GM23338 (cell line): ENCODE results near the gene MGME1. TPM values are rescaled to one million over a fixed set of nuclear protein-coding genes. Genes with fewer than 3 reads are reported as not detected.
A peak's percentile ranks its signal among the peaks of the same experiment; 100 is the strongest.

Experiments used
- ATAC-seq: fragments of 200-7000 bp; cut with Tn5 transposase; 3 replicates; pipeline ENCODE4 v1.9.1; 2020
- DNase-seq: peaks from one replicate; pipeline ENCODE4 v3.0.0-alpha.2; 2015; ENCODE audit warnings: low spot score
- H2AFZ ChIP-seq: fragments of 200-600 bp; sonication (generic); 2 replicates; pipeline ENCODE4 v1.8.0; 2016; ENCODE audit warnings: antibody characterized with exemption, mild to moderate bottlenecking, moderate library complexity
- H3F3A ChIP-seq: fragments of 200-600 bp; sonication (generic); replicated peaks from 2 replicates; pipeline ENCODE4 v1.8.0; 2017; ENCODE audit warnings: antibody characterized with exemption, mixed run types, low read depth
- H3K27ac ChIP-seq: fragments of 200-600 bp; sonication (generic); 2 replicates; pipeline ENCODE4 v1.6.1; 2016; ENCODE audit warnings: low read depth
- H3K27me3 ChIP-seq: fragments of 200-600 bp; sonication (generic); 2 replicates; pipeline ENCODE4 v1.8.0; 2016; ENCODE audit warnings: mild to moderate bottlenecking, mixed run types, moderate library complexity; ENCODE audit not compliant: insufficient read depth
- H3K36me3 ChIP-seq: fragments of 200-600 bp; sonication (generic); 2 replicates; pipeline ENCODE4 v1.8.0; 2016; ENCODE audit warnings: mild to moderate bottlenecking; ENCODE audit not compliant: insufficient read depth
- H3K4me1 ChIP-seq: fragments of 200-600 bp; sonication (generic); 2 replicates; pipeline ENCODE4 v1.8.0; 2016; ENCODE audit warnings: mild to moderate bottlenecking, moderate library complexity; ENCODE audit not compliant: insufficient read depth
- H3K4me2 ChIP-seq: fragments of 200-600 bp; sonication (generic); 2 replicates; pipeline ENCODE4 v1.7.1; 2017; ENCODE audit warnings: mixed run types
- H3K4me3 ChIP-seq: fragments of 200-600 bp; sonication (generic); 2 replicates; pipeline ENCODE4 v1.6.1; 2016; ENCODE audit warnings: mixed run types
- H3K79me2 ChIP-seq: fragments of 200-600 bp; sonication (generic); replicated peaks from 2 replicates; pipeline ENCODE4 v1.8.0; 2017; ENCODE audit warnings: mild to moderate bottlenecking; ENCODE audit not compliant: insufficient read depth
- H3K9me2 ChIP-seq: fragments of 200-600 bp; sonication (generic); 2 replicates; pipeline ENCODE4 v1.8.0; 2017; ENCODE audit not compliant: insufficient read depth
- H4K20me1 ChIP-seq: fragments of 200-600 bp; sonication (generic); replicated peaks from 2 replicates; pipeline ENCODE4 v1.8.0; 2017; ENCODE audit warnings: mild to moderate bottlenecking; ENCODE audit not compliant: insufficient read depth
- H3K27ac Mint-ChIP-seq: 2 replicates; pipeline ENCODE4 v1.8.0; 2020; ENCODE audit warnings: inconsistent platforms, mild to moderate bottlenecking, moderate library complexity, mixed read lengths
- H3K27me3 Mint-ChIP-seq: 3 replicates; pipeline ENCODE4 v1.8.0; 2022; ENCODE audit warnings: low read depth, mild to moderate bottlenecking, moderate library complexity, mixed read lengths, inconsistent platforms; ENCODE audit not compliant: insufficient read depth, poor library complexity
- H3K36me3 Mint-ChIP-seq: 3 replicates; pipeline ENCODE4 v1.8.0; 2021; ENCODE audit warnings: low read depth, mild to moderate bottlenecking, inconsistent platforms, moderate library complexity, mixed read lengths
- H3K4me1 Mint-ChIP-seq: 3 replicates; pipeline ENCODE4 v1.8.0; 2020; ENCODE audit warnings: mild to moderate bottlenecking, inconsistent platforms, mixed read lengths
- H3K4me3 Mint-ChIP-seq: 3 replicates; pipeline ENCODE4 v1.8.0; 2021; ENCODE audit warnings: moderate library complexity, mild to moderate bottlenecking, inconsistent platforms, mixed read lengths
- H3K9me3 Mint-ChIP-seq: 3 replicates; pipeline ENCODE4 v1.8.0; 2020; ENCODE audit warnings: moderate library complexity, mild to moderate bottlenecking, inconsistent platforms, mixed read lengths
- EZH2phosphoT487 ChIP-seq: fragments of 200-600 bp; sonication (generic); IDR thresholded peaks from one replicate; pipeline ENCODE4 v1.8.1; 2018; ENCODE audit warnings: antibody characterized with exemption; ENCODE audit not compliant: unreplicated experiment
- NANOG ChIP-seq: IDR thresholded peaks from 2 replicates; pipeline ENCODE4 v1.6.1; 2016; ENCODE audit warnings: antibody characterized with exemption, borderline replicate concordance
- ZNF114 ChIP-seq: fragments of 250-450 bp; sonication (Bioruptor Pico); IDR thresholded peaks from 2 replicates; pipeline ENCODE4 v1.5.0; 2020; ENCODE audit warnings: mild to moderate bottlenecking, moderate library complexity
- ZNF331 ChIP-seq: fragments of 250-450 bp; sonication (Bioruptor Pico); IDR thresholded peaks from 2 replicates; pipeline ENCODE4 v1.5.0; 2020; ENCODE audit warnings: low read depth, mild to moderate bottlenecking, moderate library complexity
- polyA plus RNA-seq: library from polyadenylated mRNA; unstranded; fragments of >200 nt; fragmentation: Nextera tagmentation; extraction: Ambion mirVana; gene quantifications from 2 replicates; pipeline ENCODE4 v1.2.1, GENCODE V29; 2016
- total RNA-seq: library from RNA; depleted of rRNA; stranded (reverse); fragments of >200 nt; shearing (Covaris generic); gene quantifications from 2 replicates; pipeline ENCODE4 v1.2.3, GENCODE V29; 2014
- TF ChIP-seq, protein P1 (sequence below): fragments of 250-450 bp; sonication (Bioruptor Pico); IDR thresholded peaks from 2 replicates; pipeline ENCODE4 v1.5.0; 2020; ENCODE audit warnings: mild to moderate bottlenecking, moderate library complexity
- TF ChIP-seq, protein P2 (sequence below), 2 experiments: fragments of 200-600 bp in 1 of 2; sonication (generic) in 1 of 2; conservative IDR thresholded peaks; 2 replicates each; pipeline versions ENCODE4 v1.5.1 to v1.6.1; 2016 to 2017; ENCODE audit warnings: antibody characterized with exemption in 2 of 2, low read depth in 2 of 2, mild to moderate bottlenecking in 2 of 2, moderate library complexity in 1 of 2
- TF ChIP-seq, protein P3 (sequence below): IDR thresholded peaks from 2 replicates; pipeline ENCODE4 v1.6.1; 2016; ENCODE audit warnings: antibody characterized with exemption

MGME1 gene
- total and polyA plus RNA-seq, 2 experiments from 2014 or later, result 43.1 to 56.9 TPM

DNA sequence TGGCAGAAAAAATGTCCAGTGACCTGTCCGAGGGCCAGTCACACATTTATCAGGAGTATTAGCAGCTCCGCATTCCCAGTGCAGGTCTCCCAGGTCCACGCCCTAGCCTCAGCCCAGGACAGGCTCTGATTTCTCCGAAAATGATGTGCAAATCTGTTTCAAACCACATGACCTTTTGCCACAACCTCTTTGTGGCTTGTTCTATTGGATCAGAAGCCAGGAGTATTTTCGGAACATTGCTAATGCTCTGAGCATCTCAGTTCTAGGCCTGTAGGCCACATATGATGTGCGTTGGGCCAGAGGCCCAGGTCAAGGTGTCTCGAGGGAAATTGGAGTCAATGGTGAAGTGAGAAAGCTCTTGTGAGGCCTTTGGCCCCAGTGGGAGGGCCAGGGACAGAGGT is 40.6 kb upstream of the MGME1 start:
- Mint-ChIP-seq H3K27me3 (peaks cover 6% of the 10 kb centered on the region), H3K36me3 (peaks cover 4% of the 10 kb centered on the region; the same call in 1 of the 3 replicates), H3K9me3 (peaks cover 4% of the 10 kb centered on the region), H3K27ac (no peak overlapping the region), H3K4me1 (peaks cover 8% of the 10 kb centered on the region), H3K4me3 (no peak overlapping the region)
- no peaks in the 10 kb centered on the region for H4K20me1 ChIP-seq
- TF ChIP-seq EZH2phosphoT487, result no peak
- no peaks in the 10 kb centered on the region for H3K27me3 ChIP-seq
- no peak overlapping the region for H3K4me3 ChIP-seq
- no peak for ATAC-seq
- H2AFZ ChIP-seq, result no peak overlapping the region
- peaks cover 5% of the 10 kb centered on the region; the same call in 1 of the 2 replicates for H3K9me2 ChIP-seq
- H3K4me2 ChIP-seq, result no peak overlapping the region
- no peaks in the 10 kb centered on the region for H3K4me1 ChIP-seq
- no peaks in the 10 kb centered on the region for H3K36me3 ChIP-seq
- no peaks in the 10 kb centered on the region for H3F3A ChIP-seq
- no peaks in the 10 kb centered on the region for H3K79me2 ChIP-seq
- DNase-seq, result no peak
- no peak overlapping the region for H3K27ac ChIP-seq

DNA sequence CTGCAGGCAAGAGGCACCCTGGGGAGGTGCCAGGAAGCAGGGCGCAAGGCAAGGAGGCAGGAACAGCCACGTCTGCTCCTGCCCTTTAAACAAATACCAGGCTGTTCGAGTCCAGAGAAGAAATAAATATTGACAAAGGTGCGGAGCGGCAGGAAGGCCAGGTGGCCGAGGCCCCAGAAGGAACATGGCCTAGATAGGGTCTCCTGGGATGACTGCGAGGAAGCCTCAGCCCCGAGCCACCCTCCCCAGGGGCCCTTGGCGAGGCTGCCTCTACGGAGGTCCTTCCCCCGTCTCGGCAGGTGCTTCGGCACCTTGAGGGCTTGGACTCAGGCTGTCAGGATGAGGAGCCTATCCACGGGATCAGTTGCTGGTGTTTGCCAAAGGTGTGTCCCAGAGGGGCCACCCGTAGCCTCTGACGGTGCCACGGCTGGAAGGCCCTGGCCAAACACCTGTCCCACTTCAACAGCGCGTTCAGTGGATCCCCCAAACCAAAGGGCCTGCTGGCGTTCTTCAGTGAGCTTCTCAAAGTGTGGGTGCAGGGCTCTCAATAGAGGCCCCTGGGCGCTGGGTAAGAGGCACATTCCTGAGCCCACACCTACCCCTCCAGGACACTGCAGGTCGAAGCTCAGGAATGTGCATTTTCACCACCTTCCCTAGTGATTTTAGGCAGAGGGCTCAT is 40.0 kb upstream of the MGME1 start:
- no peaks in the 10 kb centered on the region for H4K20me1 ChIP-seq
- Mint-ChIP-seq H3K9me3 (peaks cover 4% of the 10 kb centered on the region), H3K27me3 (peaks cover 6% of the 10 kb centered on the region), H3K4me3 (no peak overlapping the region), H3K36me3 (peaks cover 4% of the 10 kb centered on the region; the same call in 1 of the 3 replicates), H3K27ac (no peak overlapping the region), H3K4me1 (peaks cover 13% of the 10 kb centered on the region)
- peak; percentile 80 for ATAC-seq
- no peak for TF ChIP-seq NANOG
- TF ChIP-seq, protein P1, sequence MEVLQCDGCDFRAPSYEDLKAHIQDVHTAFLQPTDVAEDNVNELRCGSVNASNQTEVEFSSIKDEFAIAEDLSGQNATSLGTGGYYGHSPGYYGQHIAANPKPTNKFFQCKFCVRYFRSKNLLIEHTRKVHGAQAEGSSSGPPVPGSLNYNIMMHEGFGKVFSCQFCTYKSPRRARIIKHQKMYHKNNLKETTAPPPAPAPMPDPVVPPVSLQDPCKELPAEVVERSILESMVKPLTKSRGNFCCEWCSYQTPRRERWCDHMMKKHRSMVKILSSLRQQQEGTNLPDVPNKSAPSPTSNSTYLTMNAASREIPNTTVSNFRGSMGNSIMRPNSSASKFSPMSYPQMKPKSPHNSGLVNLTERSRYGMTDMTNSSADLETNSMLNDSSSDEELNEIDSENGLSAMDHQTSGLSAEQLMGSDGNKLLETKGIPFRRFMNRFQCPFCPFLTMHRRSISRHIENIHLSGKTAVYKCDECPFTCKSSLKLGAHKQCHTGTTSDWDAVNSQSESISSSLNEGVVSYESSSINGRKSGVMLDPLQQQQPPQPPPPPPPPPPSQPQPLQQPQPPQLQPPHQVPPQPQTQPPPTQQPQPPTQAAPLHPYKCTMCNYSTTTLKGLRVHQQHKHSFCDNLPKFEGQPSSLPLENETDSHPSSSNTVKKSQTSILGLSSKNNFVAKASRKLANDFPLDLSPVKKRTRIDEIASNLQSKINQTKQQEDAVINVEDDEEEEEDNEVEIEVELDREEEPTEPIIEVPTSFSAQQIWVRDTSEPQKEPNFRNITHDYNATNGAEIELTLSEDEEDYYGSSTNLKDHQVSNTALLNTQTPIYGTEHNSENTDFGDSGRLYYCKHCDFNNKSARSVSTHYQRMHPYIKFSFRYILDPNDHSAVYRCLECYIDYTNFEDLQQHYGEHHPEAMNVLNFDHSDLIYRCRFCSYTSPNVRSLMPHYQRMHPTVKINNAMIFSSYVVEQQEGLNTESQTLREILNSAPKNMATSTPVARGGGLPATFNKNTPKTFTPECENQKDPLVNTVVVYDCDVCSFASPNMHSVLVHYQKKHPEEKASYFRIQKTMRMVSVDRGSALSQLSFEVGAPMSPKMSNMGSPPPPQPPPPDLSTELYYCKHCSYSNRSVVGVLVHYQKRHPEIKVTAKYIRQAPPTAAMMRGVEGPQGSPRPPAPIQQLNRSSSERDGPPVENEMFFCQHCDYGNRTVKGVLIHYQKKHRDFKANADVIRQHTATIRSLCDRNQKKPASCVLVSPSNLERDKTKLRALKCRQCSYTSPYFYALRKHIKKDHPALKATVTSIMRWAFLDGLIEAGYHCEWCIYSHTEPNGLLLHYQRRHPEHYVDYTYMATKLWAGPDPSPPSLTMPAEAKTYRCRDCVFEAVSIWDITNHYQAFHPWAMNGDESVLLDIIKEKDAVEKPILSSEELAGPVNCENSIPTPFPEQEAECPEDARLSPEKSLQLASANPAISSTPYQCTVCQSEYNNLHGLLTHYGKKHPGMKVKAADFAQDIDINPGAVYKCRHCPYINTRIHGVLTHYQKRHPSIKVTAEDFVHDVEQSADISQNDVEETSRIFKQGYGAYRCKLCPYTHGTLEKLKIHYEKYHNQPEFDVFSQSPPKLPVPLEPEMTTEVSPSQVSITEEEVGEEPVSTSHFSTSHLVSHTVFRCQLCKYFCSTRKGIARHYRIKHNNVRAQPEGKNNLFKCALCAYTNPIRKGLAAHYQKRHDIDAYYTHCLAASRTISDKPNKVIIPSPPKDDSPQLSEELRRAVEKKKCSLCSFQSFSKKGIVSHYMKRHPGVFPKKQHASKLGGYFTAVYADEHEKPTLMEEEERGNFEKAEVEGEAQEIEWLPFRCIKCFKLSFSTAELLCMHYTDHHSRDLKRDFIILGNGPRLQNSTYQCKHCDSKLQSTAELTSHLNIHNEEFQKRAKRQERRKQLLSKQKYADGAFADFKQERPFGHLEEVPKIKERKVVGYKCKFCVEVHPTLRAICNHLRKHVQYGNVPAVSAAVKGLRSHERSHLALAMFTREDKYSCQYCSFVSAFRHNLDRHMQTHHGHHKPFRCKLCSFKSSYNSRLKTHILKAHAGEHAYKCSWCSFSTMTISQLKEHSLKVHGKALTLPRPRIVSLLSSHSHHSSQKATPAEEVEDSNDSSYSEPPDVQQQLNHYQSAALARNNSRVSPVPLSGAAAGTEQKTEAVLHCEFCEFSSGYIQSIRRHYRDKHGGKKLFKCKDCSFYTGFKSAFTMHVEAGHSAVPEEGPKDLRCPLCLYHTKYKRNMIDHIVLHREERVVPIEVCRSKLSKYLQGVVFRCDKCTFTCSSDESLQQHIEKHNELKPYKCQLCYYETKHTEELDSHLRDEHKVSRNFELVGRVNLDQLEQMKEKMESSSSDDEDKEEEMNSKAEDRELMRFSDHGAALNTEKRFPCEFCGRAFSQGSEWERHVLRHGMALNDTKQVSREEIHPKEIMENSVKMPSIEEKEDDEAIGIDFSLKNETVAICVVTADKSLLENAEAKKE, result no peak
- TF ChIP-seq ZNF331 (CRISPR knock-in tag), result no peak
- TF ChIP-seq, protein P2, sequence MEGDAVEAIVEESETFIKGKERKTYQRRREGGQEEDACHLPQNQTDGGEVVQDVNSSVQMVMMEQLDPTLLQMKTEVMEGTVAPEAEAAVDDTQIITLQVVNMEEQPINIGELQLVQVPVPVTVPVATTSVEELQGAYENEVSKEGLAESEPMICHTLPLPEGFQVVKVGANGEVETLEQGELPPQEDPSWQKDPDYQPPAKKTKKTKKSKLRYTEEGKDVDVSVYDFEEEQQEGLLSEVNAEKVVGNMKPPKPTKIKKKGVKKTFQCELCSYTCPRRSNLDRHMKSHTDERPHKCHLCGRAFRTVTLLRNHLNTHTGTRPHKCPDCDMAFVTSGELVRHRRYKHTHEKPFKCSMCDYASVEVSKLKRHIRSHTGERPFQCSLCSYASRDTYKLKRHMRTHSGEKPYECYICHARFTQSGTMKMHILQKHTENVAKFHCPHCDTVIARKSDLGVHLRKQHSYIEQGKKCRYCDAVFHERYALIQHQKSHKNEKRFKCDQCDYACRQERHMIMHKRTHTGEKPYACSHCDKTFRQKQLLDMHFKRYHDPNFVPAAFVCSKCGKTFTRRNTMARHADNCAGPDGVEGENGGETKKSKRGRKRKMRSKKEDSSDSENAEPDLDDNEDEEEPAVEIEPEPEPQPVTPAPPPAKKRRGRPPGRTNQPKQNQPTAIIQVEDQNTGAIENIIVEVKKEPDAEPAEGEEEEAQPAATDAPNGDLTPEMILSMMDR (conservative IDR thresholded peaks at IDR 0.05; ENCODE audit: low read depth in 2 of 2), result peak in 1 of 2 experiments; percentile 16; a peak in 1 of 4 replicates
- TF ChIP-seq, protein P3, sequence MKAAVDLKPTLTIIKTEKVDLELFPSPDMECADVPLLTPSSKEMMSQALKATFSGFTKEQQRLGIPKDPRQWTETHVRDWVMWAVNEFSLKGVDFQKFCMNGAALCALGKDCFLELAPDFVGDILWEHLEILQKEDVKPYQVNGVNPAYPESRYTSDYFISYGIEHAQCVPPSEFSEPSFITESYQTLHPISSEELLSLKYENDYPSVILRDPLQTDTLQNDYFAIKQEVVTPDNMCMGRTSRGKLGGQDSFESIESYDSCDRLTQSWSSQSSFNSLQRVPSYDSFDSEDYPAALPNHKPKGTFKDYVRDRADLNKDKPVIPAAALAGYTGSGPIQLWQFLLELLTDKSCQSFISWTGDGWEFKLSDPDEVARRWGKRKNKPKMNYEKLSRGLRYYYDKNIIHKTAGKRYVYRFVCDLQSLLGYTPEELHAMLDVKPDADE, result no peak
- TF ChIP-seq ZNF114 (CRISPR knock-in tag), result no peak
- H3F3A ChIP-seq, result no peaks in the 10 kb centered on the region; the same call in 1 of the 2 replicates
- H3K9me2 ChIP-seq, result peaks cover 5% of the 10 kb centered on the region; the same call in 1 of the 2 replicates
- no peak overlapping the region for H3K4me3 ChIP-seq
- DNase-seq, result peak; percentile 62
- no peak overlapping the region for H3K4me2 ChIP-seq
- H3K36me3 ChIP-seq, result no peaks in the 10 kb centered on the region
- no peaks in the 10 kb centered on the region for H3K79me2 ChIP-seq
- H2AFZ ChIP-seq, result no peak overlapping the region
- no peaks in the 10 kb centered on the region for H3K27me3 ChIP-seq
- peaks cover 2% of the 10 kb centered on the region; the same call in 1 of the 2 replicates for H3K4me1 ChIP-seq
- H3K27ac ChIP-seq, result no peak overlapping the region
